HepG2 (cell line): Measurements from ENCODE around the gene MTR. TPM values are rescaled to one million over a fixed set of nuclear protein-coding genes. Genes with fewer than 3 reads are reported as not detected.

Source experiments
- AKNA ChIP-seq: sonication (generic); formaldehyde crosslinking; IDR thresholded peaks from 2 replicates; pipeline ENCODE4 v1.4.0; 2020; ENCODE audit warnings: missing genetic modification reagents, borderline replicate concordance
- ARHGAP35 ChIP-seq: sonication (generic); formaldehyde crosslinking; IDR thresholded peaks from 2 replicates; pipeline ENCODE4 v1.9.0; 2022; ENCODE audit warnings: mild to moderate bottlenecking, inconsistent platforms, moderate library complexity, missing genetic modification reagents, borderline replicate concordance
- HOXA3 ChIP-seq: sonication (generic); formaldehyde crosslinking; IDR thresholded peaks from 2 replicates; pipeline ENCODE4 v1.5.0; 2020; ENCODE audit warnings: missing genetic modification reagents
- KDM3A ChIP-seq: IDR thresholded peaks from 2 replicates; pipeline ENCODE4 v1.6.1; 2018; ENCODE audit warnings: low read depth, missing compliant biosample characterization
- SALL1 ChIP-seq: sonication (generic); formaldehyde crosslinking; IDR thresholded peaks from 2 replicates; pipeline ENCODE4 v1.8.0; 2022; ENCODE audit warnings: mild to moderate bottlenecking, missing genetic modification reagents
- SIX4 ChIP-seq: sonication (generic); formaldehyde crosslinking; IDR thresholded peaks from 2 replicates; pipeline ENCODE4 v1.4.0; 2020; ENCODE audit warnings: missing genetic modification reagents
- SKIL ChIP-seq: sonication (generic); formaldehyde crosslinking; IDR thresholded peaks from 2 replicates; pipeline ENCODE4 v1.8.0; 2022; ENCODE audit warnings: missing genetic modification reagents, mild to moderate bottlenecking, moderate library complexity, borderline replicate concordance
- ZNF232 ChIP-seq: sonication (generic); formaldehyde crosslinking; IDR thresholded peaks from 2 replicates; pipeline ENCODE4 v1.4.0; 2020; ENCODE audit warnings: missing genetic modification reagents, borderline replicate concordance
- ZNF275 ChIP-seq: sonication (generic); formaldehyde crosslinking; IDR thresholded peaks from 2 replicates; pipeline ENCODE4 v1.8.0; 2022; ENCODE audit warnings: missing genetic modification reagents, mild to moderate bottlenecking, inconsistent platforms, borderline replicate concordance
- ZNF558 ChIP-seq: sonication (generic); formaldehyde crosslinking; IDR thresholded peaks from 2 replicates; pipeline ENCODE4 v1.9.0; 2022; ENCODE audit warnings: mild to moderate bottlenecking, missing genetic modification reagents, borderline replicate concordance
- ZNF609 ChIP-seq: sonication (generic); formaldehyde crosslinking; IDR thresholded peaks from 2 replicates; pipeline ENCODE4 v1.4.0; 2020; ENCODE audit warnings: mild to moderate bottlenecking, missing genetic modification reagents, borderline replicate concordance
- ZSCAN22 ChIP-seq: sonication (generic); formaldehyde crosslinking; IDR thresholded peaks from 2 replicates; pipeline ENCODE4 v1.4.0; 2020; ENCODE audit warnings: mild to moderate bottlenecking, missing genetic modification reagents
- polyA plus RNA-seq, 8 experiments: library from polyadenylated mRNA; depleted of rRNA in 3 of 8; stranded (reverse) in 7 of 8; unstranded in 1 of 8; fragments of >200 nt; fragmentation: Illumina TruSeq in 4 of 8; extraction: Trizol in 4 of 8; gene quantifications; 2 replicates each; pipeline versions ENCODE4 v1.2.1 to v1.2.3, GENCODE V29; 2011 to 2016; ENCODE audit warnings: low read depth in 4 of 8, missing spikeins in 1 of 8, mixed read lengths in 1 of 8; ENCODE audit not compliant: insufficient read depth in 1 of 8
- total RNA-seq, 5 experiments: library from RNA; depleted of rRNA; stranded (reverse); fragments of >200 nt; fragmentation: Illumina TruSeq; extraction: Trizol; gene quantifications; 2 replicates each; pipeline ENCODE4 v1.2.3, GENCODE V29; 2016; ENCODE audit warnings: low read depth in 1 of 5

The MTR gene
- total and polyA plus RNA-seq, 2 of the 13 experiments (the other 11 are each of a cell fraction or from before 2014, with no cell fraction given): 16.3 to 36.1 TPM

GRCh38 chr1:236862615-236863211, 67.6 kb downstream of the MTR start (continued):
- no peak for TF ChIP-seq ZNF275
- TF ChIP-seq ZNF232 (CRISPR knock-in tag): peak; percentile 30; the same call in 1 of the 2 replicates
- TF ChIP-seq AKNA (CRISPR knock-in tag): no peak
- peak; percentile 74; the same call in 1 of the 2 replicates for TF ChIP-seq ZNF609 (CRISPR knock-in tag)
- TF ChIP-seq SALL1: peak; percentile 44
- TF ChIP-seq KDM3A (CRISPR knock-in tag): no peak
- peak; percentile 79 for TF ChIP-seq SKIL (CRISPR knock-in tag)
- TF ChIP-seq ZNF558: no peak
- TF ChIP-seq ARHGAP35 (CRISPR knock-in tag): no peak
- TF ChIP-seq HOXA3 (CRISPR knock-in tag): peak; percentile 15; the same call in 1 of the 2 replicates
- no peak for TF ChIP-seq SIX4 (CRISPR knock-in tag)
- no peak for TF ChIP-seq ZSCAN22 (CRISPR knock-in tag)
